Transverse colon (tissue), 4 donors: ENCODE results near the gene TOMM20. TPM values are rescaled to one million over a fixed set of nuclear protein-coding genes. Genes with fewer than 3 reads are reported as not detected.

Source experiments
- DNase-seq: peaks from one replicate; pipeline ENCODE4 v3.0.0-alpha.2; 2019
- H3K27ac ChIP-seq, 4 donors: fragments of 200-600 bp; sonication (generic); 2 replicates each; pipeline ENCODE4 v1.5.1; 2016 to 2018; ENCODE audit warnings: inconsistent platforms in 4 of 4
- H3K27me3 ChIP-seq: fragments of 200-600 bp; sonication (generic); 2 replicates; pipeline ENCODE4 v1.5.1; 2017; ENCODE audit warnings: inconsistent platforms
- H3K36me3 ChIP-seq, 4 donors: fragments of 200-600 bp; sonication (generic); 2 replicates each; pipeline ENCODE4 v1.5.1; 2017 to 2019; ENCODE audit warnings: inconsistent platforms in 4 of 4
- H3K4me1 ChIP-seq, 4 donors: fragments of 200-600 bp; sonication (generic); 2 replicates each; pipeline ENCODE4 v1.5.1; 2017 to 2020; ENCODE audit warnings: inconsistent platforms in 4 of 4
- H3K4me3 ChIP-seq, 4 donors: fragments of 200-600 bp; sonication (generic); 1 replicate in 1 of 4; 2 replicates in 3 of 4; pipeline versions ENCODE4 v1.5.1 to v1.6.1; 2017 to 2019; ENCODE audit warnings: inconsistent platforms in 4 of 4
- H3K9me3 ChIP-seq, 2 donors: fragments of 200-600 bp; sonication (generic); 2 replicates each; pipeline ENCODE4 v1.5.1; 2017 to 2019; ENCODE audit warnings: inconsistent platforms in 2 of 2
- EP300 ChIP-seq: sonication (generic); formaldehyde crosslinking; IDR thresholded peaks from one replicate; pipeline ENCODE4 v1.6.1; 2017; ENCODE audit warnings: antibody characterized with exemption, low read depth
- POLR2A ChIP-seq: fragments of 450-650 bp; IDR thresholded peaks from one replicate; pipeline ENCODE4 v1.6.1; 2016; ENCODE audit warnings: antibody characterized with exemption, mild to moderate bottlenecking, moderate library complexity
- POLR2AphosphoS5 ChIP-seq, 3 donors: sonication (generic); formaldehyde crosslinking; IDR thresholded peaks; one replicate each; pipeline ENCODE4 v1.6.1; 2016; ENCODE audit warnings: antibody characterized with exemption in 3 of 3
- WGBS, 2 donors: methylation state at CpG; one replicate each; pipeline ENCODE4 v1.1.5; 2018; ENCODE audit warnings: low coverage in 1 of 2; 5-methylcytosine and 5-hydroxymethylcytosine counted together
- in situ Hi-C, 4 donors: fragments of 200-750 bp; cut with MboI; loops; one replicate each; pipeline versions ENCODE4 v1.15.0 to v1.15.1; 2017; ENCODE audit warnings: low sequenced_read_pairs in 3 of 4, low pct_ligation_motif_present in 1 of 4, low pct_unique_long_range_greater_than_20kb in 1 of 4
- intact Hi-C: fragments of 100-400 bp; cut with DNase I; formaldehyde crosslinking; loops from one replicate; pipeline ENCODE4 v1.15.1; 2023; ENCODE audit warnings: low total_unique reads
- total RNA-seq, 4 donors: library from RNA; depleted of rRNA; stranded (reverse); fragments of >200 nt; gene quantifications; one replicate each; pipeline ENCODE4 v1.1.0, GENCODE V29; 2016
- TF ChIP-seq, protein P1 (sequence below), 5 experiments: fragments of 200-600 bp in 3 of 5; fragments of 450-650 bp in 2 of 5; sonication (generic) in 3 of 5; IDR thresholded peaks; 1 replicate in 2 of 5; 2 replicates in 3 of 5; pipeline ENCODE4 v1.5.1; 2016 to 2017; ENCODE audit warnings: antibody characterized with exemption in 5 of 5, inconsistent platforms in 3 of 5, mild to moderate bottlenecking in 2 of 5, moderate library complexity in 1 of 5

TOMM20 gene
- total RNA-seq, 4 donors from 2014 or later: 16.9 to 72.9 (median 54.5) TPM

- intact Hi-C loops (no loop called here), in situ Hi-C loops (loop anchor here in 2 of 4 donors (25.0 kb wide), 1 partner anchor 301 kb away; no protein-coding TSS in a partner anchor)
- WGBS, 2 donors: 83% methylated on average over 3 of the region's 3 CpGs
- Histone ChIP-seq H3K4me1 (no peaks in the 10 kb centered on the region), H3K36me3 (peaks cover 0 to 51% (median 20%) of the 10 kb centered on the region in 4 donors), H3K4me3 (no peak overlapping the region), H3K9me3 (no peaks in the 10 kb centered on the region), H3K27ac (no peak overlapping the region), H3K27me3 (no peaks in the 10 kb centered on the region)
- no peak for DNase-seq
- TF ChIP-seq POLR2A: no peak
- TF ChIP-seq EP300: no peak
- TF ChIP-seq, protein P1, sequence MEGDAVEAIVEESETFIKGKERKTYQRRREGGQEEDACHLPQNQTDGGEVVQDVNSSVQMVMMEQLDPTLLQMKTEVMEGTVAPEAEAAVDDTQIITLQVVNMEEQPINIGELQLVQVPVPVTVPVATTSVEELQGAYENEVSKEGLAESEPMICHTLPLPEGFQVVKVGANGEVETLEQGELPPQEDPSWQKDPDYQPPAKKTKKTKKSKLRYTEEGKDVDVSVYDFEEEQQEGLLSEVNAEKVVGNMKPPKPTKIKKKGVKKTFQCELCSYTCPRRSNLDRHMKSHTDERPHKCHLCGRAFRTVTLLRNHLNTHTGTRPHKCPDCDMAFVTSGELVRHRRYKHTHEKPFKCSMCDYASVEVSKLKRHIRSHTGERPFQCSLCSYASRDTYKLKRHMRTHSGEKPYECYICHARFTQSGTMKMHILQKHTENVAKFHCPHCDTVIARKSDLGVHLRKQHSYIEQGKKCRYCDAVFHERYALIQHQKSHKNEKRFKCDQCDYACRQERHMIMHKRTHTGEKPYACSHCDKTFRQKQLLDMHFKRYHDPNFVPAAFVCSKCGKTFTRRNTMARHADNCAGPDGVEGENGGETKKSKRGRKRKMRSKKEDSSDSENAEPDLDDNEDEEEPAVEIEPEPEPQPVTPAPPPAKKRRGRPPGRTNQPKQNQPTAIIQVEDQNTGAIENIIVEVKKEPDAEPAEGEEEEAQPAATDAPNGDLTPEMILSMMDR (IDR thresholded peaks at IDR 0.05): no peak
- TF ChIP-seq POLR2AphosphoS5 (IDR thresholded peaks at IDR 0.05): no peak
These were observed 17.5 kb downstream of the TOMM20 start for GRCh38 chr1:235111107-235111506.

GRCh38 chr1:235108876-235109275 is 19.8 kb downstream of the TOMM20 start:
- in situ Hi-C loops: loop anchor here in 2 of 4 donors (25.0 kb wide), 1 partner anchor 303 kb away; no protein-coding TSS in a partner anchor
- WGBS, 2 donors: 87 to 95% methylated on average over 8 to 11 of the region's 11 CpGs

DNA sequence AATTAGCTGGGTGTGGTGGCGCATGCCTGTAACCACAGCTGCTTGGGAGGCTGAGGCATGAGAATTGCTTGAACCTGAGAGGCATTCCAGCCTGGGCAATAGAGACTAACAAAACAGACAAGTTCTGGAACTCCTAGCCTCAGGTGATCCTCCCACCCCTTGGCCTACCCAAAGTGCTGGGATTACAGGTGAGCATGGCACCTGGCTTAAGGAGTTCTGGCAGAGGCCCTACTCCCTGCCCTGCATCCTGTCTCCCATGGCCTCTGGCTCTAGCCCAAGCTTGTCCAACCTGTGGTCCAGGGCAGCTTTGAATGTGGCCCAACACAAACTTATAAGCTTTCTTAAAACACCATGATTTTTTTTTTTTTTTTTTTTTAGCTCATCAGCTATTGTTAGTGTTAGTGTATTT is 20.4 kb downstream of the TOMM20 start:
- Histone ChIP-seq H3K36me3 (peaks cover 0 to 26% (median 12%) of the 10 kb centered on the region in 4 donors), H3K27ac (no peak overlapping the region), H3K4me3 (no peak overlapping the region), H3K9me3 (no peaks in the 10 kb centered on the region), H3K4me1 (peaks cover 6 to 17% (median 12%) of the 10 kb centered on the region in 4 donors), H3K27me3 (no peaks in the 10 kb centered on the region)
- in situ Hi-C loops (loop anchor here in 2 of 4 donors (25.0 kb wide), 1 partner anchor 304 kb away; no protein-coding TSS in a partner anchor), intact Hi-C loops (loop anchor here (10.0 kb wide), 1 partner anchor 307 kb away; no protein-coding TSS in a partner anchor)
- 100% methylated on average over 1 of the region's 1 CpG for WGBS, 2 donors
- no peak for DNase-seq
- no peak for TF ChIP-seq POLR2A
- no peak for TF ChIP-seq EP300
- TF ChIP-seq, protein P1 (IDR thresholded peaks at IDR 0.05): no peak
- TF ChIP-seq POLR2AphosphoS5 (IDR thresholded peaks at IDR 0.05): peak in 1 of 3 donors; percentile 14

More at GRCh38 chr1:235108876-235109275, 19.8 kb downstream of the TOMM20 start:
- no peak for TF ChIP-seq EP300
- no peak for TF ChIP-seq POLR2AphosphoS5 (IDR thresholded peaks at IDR 0.05)
- no peak for TF ChIP-seq POLR2A
- TF ChIP-seq, protein P1 (IDR thresholded peaks at IDR 0.05): no peak
- H3K27me3 ChIP-seq: no peaks in the 10 kb centered on the region
- intact Hi-C loops: loop anchor here (10.0 kb wide), 1 partner anchor 306 kb away; no protein-coding TSS in a partner anchor
- peaks cover 0 to 33% (median 12%) of the 10 kb centered on the region in 4 donors for H3K36me3 ChIP-seq
- no peak overlapping the region for H3K27ac ChIP-seq
- DNase-seq: no peak
- no peak overlapping the region for H3K4me3 ChIP-seq
- H3K9me3 ChIP-seq: no peaks in the 10 kb centered on the region
- H3K4me1 ChIP-seq: peaks cover 2 to 10% (median 7%) of the 10 kb centered on the region in 4 donors

DNA sequence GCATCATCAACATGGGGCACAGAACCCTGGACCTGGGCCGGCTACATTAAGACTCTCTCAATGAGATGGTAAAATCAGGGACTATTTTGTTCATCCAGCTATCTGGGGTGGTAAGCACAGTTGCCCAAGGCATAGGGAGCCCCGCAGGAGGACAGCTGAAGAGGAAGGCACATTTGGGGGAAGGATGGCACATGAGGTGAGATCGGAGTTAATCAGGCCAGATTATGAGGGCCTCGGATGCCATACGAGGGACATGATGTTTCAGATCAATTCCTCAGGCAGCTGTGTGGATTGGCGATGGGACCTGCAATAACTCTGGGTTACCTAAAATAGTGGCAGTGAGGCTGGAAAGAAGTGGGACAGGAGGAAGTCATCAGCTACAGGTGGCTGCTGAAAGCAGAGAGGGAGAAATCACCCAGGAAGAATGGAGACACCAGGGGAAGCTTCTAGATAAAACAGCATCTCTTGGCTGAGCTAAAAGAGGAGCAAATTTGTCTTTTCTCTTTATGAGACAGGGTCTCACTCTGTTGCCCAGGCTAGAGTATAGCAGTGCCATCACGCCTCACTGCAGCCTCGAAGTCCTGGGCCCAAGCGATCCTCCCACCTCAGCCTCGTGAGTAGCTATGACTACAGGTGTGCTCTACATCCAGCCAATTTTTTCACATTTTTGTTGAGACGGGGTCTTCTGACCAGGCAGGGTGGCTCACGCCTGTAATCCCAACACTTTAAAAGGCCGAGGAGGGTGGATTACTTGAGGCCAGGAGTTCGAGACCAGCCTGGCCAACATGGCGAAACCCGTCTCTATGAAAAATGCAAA is 21.1 kb downstream of the TOMM20 start:
- Histone ChIP-seq H3K36me3 (peaks cover 0 to 24% (median 10%) of the 10 kb centered on the region in 4 donors), H3K4me1 (peaks cover 6 to 20% (median 16%) of the 10 kb centered on the region in 4 donors), H3K27me3 (no peaks in the 10 kb centered on the region), H3K27ac (no peak overlapping the region), H3K9me3 (no peaks in the 10 kb centered on the region), H3K4me3 (no peak overlapping the region)
- in situ Hi-C loops: loop anchor here in 2 of 4 donors (25.0 kb wide), 1 partner anchor 305 kb away; no protein-coding TSS in a partner anchor
- TF ChIP-seq, protein P1 (IDR thresholded peaks at IDR 0.05): no peak
- no peak for TF ChIP-seq POLR2AphosphoS5 (IDR thresholded peaks at IDR 0.05)
- no peak for TF ChIP-seq EP300
- TF ChIP-seq POLR2A: no peak
- no peak for DNase-seq
- intact Hi-C loops: loop anchor here (10.0 kb wide), 1 partner anchor 307 kb away; no protein-coding TSS in a partner anchor
- WGBS, 2 donors: 92 to 96% methylated on average over 9 to 16 of the region's 16 CpGs
